Stimulated activated CD4-positive, alpha-beta T cell treated with anti-CD3 and anti-CD28 coated beads, Interleukin-15, amount 100 ng/mL, for 48 hours (primary cell): Measurements from ENCODE around the gene POR.

Source experiments
- DNase-seq, 2 donors: peaks; one replicate each; pipeline ENCODE4 v3.0.0-alpha.2; 2020; ENCODE audit warnings: low read depth in 2 of 2

Gene POR

DNA sequence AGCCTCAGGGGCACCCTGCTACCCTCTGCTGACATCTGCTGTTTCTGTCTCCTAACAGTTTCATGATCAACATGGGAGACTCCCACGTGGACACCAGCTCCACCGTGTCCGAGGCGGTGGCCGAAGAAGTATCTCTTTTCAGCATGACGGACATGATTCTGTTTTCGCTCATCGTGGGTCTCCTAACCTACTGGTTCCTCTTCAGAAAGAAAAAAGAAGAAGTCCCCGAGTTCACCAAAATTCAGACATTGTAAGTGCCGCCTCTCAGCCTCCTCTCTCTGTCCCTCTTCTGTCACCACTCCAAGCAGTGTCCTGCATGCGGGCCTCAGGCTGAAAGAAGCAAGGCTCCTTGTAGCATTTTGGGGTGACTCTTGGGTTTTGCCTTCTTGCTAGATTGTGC is 39.0 kb downstream of the POR start:
- no peak for DNase-seq

DNA sequence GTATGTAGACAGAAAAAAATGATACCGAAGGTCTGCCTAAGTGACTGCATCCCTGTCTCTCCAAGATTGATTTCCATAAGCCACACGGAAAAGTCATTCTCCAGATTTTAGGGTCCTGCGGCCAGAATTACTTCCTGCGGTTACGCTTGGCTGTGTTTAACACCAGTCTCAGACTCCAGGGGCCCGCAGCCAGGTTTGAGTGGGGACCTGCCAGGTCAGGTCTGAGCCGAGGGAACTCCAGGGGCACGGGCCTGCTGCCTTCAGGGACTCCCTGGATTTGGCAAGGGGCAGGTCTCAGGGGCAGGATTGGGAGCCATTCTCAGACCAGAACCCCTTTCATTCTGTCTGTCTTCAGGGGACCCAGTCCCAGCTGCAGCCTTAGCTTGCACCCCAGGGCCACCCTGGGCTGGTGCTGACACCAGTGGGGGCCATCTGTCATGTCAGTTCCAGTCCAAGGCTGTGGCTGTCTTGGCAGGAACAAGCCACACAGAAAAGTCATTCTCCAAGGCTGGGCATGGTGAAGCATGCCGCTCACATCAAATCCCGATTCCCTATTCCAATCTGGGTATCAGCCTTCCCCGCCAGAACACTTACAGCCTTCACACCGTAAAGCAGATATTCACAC is 40.5 kb downstream of the POR start:
- DNase-seq: no peak

DNA sequence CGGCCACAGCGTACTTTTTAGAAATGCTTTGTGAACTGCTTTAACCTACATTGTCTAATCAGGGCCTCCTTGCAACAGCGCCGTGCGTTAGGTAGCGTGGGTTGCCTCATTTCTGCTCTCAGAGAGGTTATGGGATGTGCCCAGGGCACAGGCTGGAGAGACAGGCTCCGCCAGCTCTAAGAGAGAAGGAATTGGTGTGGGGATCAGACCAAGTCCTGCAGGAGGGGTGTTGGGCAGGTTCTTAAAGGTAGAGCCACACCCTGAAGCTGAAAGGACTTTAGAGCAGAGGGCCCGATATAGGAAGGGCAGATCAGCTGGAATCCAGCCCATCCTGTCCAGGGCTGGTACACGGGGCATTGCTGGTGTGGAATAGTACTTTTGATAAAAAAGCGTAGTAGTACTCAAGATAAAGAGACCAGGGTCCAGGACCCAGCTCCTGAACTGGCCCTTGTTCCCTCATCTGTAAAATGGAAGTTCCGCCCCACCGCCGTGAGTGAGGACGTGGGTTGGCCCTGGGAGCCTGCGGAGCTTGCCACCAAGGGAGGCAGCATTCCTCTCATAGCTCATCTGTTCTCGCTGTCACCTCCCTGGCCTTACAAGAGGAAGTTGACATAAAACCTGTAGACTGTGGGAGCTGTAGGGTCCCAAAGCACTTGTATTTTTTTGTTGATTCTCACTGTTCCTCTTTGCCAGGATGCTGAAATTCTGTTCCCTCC is 42.2 kb downstream of the POR start:
- no peak for DNase-seq

DNA sequence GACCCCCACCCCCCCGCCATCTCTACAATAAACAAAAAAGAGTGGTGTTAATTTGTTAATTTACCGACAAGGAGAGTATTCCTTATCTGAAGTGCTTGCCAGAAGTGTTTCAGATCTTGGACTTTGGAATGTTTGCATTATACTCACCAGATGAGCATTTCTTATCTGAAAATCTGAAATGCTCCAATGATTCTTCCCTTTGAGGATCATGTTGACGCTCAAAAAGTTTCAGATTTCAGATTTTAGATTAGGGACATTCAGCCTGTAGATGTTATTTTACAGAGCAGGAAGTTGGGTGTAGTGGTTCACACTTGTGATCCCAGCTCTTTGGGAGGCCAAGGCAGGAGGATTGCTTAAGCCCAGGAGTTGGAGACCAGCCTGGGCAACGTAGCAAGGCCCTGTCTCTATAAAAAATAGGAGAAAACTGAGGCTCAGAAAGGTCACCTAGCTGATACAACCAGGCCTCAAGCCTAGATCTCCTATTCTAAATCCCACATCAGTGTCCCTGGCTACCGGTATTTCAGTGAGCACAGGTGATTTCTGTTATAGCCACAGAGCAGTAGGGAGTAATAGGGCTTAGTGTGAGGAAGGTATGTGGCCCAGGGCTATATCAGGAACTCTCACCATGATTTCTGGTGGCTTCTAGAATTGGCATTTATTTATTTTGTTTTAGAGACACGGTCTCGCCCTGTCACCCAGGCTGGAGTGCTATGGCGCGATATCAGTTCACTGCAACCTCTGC is 44.0 kb downstream of the POR start:
- no peak for DNase-seq

DNA sequence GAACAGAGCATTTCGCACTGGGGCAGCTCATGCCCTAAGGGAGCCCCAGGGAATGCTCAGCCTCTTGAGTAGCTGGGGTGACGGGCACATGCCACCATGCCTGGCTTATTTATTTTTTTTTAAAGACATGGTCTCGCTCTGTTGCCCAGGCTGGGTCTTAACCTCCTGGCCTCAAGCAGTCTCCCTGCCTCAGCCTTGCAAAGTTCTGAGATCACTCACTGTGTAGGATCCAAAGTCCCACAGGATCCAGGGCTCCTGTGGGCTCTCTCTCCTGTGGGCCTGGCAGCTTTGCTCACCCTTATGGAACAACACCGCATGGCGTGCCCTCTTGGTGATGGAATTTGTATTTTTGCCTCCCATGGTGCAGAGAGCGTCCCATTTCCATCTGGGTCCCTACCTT is 45.4 kb downstream of the POR start:
- DNase-seq: no peak

DNA sequence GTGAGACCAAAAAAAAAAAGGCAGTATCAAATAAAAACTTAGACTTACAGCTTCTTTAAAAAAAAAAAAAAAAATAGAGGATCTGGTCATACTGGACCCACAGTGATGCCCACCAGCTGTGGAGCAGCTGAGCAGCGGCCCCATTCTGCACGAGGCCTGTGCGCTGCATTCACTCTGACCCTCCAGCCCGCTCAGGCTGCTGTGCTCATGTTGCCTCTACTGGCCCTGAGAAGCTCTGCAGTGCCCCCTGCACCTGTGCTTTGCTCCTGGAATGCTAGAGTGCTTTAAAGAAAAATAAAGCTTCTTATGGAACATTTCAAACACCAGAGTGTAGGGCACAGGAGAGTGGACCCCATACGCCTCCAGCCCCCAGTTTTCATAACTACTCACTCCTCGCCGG is 46.3 kb downstream of the POR start:
- no peak for DNase-seq

DNA sequence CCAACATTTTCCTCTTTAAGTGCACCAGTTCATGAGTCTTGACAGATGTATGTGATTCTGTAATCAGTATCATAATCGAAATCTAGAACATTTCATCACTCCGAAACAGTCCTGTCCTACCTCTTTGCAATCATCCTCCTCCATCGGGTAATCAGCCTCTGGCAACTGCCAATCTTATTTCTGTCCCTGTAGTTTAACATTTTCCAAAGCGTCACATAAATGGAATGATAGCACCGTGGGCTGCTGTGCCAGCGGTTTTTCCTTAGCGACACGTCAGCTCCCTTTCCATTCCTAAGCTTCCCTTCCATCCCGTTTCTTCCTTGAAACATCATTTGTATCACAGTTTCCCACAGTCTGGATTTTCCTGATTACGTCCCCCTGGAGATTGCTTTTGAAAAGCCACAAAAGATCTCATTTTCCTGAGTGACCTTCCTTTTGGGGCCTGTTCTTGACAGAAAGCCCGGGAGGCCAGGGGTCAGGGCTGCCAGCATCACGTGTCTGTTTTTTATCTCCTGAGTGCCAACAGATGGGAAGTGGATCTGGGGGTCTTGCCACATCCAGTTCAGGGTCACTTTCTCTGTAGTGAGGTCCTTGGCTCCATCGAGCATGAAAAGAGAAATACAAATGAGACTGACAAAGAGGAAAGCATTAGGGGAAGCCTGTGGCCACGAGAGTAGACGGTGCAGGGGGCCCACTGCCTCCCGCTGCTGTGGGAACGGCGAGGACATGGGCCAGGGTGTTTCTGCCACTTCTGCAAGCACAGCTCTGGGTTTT is 47.8 kb downstream of the POR start:
- DNase-seq: no peak

DNA sequence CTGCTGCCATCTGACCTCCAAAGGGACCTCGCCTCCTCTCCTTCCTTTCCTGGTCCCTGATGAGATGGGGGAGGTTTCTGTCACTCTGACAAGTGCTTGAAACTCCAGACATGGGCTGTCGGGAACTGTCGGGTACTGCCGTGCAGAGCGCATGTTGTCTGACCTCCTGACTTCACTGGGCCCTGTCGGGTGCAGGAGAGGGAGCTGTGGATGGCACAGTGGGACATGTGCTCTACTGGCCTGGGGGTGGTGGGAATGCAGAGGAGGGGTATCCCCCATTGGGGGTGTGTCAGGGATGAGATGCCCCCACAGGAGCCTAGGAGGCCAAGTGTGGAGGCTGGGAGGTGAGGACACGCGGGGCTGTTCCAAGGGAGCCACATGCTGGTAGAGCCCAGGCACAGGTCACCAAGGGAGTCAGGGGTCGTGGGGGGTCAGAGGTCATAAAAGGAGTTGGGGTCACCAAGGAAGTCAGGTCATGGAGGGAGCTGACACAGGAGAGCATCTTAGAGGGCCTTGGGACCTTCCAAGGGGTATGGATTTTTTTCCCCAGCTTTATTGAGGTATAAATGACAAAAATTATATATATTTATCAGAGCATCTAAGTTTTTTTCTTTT is 48.5 kb downstream of the POR start:
- no peak for DNase-seq

DNA sequence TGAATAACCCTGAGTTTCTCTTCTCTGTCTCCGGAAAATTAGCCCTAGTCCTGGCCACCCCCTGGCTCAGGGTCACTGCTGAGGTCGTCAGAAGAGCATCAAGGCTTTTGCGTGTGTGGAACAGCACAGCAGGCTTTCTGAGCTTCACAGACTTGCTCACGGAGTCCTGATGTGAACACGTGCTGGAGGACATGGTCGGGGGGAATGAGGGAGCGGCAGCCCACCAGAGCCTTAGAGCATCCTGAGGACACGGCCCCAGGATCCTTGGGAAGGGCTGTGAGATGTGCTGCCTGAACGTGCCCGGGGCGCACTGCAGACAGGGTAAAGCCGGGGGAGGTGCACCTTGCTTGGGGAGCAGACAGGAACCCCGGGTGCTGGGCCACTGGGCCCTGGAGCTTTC is 50.7 kb downstream of the POR start:
- no peak for DNase-seq

DNA sequence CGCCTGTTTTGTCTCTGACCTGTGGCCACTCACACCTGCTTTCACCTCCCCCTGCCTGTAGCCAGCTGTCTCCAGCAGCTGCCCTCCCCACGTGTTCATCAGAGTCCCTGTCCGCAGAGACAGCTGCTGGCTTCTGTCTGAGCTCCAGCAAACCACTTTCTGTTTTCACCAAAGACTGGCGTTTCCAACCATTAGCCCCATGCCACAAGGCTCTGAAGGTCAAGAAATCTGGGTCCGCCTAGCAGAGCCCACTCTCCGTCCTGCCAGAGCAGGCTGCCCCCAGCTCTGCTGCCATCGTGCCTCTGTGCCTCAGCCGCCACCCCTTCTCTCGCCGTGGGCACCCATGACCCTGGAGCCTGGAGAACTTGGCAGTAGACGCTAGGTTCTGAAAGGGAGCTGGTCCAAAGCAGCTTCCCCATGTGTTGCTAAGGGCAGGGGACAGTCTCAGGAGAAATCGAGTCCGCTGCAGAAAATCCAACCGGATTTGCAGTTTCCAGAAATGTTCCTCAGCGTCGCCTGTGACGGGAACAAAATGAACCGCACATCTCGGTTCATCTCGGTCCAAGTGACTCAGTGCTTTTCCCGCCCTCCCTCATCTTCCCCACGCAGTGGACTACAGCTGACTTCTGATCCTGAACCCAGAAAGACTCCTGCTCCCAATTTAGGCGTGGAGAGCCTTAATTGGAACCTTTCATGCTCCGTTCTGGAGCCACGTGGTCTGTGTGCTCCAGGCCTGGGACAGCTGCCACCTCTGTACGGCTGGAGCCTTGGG is 51.4 kb downstream of the POR start:
- DNase-seq: no peak

DNA sequence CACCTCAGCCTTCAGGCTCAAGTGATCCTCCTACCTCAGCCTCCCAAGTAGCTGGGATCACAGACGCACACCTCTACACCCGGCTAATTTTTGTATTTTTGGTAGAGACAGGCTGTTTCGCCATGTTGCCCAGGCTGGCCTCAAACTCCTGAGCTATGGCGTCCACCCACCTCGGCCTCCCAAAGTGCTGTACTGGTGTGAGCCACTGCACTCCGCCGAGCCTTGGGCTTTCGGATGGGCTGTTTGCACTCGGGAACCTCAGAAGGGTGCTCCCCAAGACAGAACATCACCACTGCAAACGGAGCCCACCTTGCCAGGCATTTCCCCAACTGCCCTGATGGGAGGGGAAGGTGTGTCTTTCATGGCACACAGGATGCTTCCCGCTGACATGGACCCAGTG is 52.1 kb downstream of the POR start:
- no peak for DNase-seq

DNA sequence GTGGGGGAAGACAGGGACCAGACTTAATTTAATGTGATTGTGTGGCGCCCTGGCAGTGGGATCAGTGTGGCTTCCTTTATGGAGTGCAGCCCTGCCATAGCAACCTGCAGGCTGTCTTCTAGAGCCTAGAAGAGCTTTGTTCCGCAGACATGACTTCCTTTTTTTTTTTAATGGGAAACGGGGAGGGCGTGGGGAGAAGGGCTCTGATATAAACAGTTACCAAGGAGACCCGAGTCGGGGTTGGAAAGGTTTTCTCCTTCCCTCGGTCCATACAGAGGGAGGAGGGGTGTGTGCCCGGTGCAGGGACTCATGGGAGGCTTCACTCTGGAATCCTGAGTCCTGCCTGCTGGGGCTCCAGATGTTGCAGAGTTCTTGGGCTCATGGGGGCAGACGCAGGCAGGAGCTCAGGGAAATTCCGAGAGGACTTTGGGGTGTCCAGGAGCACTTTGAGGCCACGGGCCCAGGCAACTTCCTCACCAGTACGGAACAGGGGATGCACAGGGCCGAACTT is 52.6 kb downstream of the POR start:
- DNase-seq: no peak

DNA sequence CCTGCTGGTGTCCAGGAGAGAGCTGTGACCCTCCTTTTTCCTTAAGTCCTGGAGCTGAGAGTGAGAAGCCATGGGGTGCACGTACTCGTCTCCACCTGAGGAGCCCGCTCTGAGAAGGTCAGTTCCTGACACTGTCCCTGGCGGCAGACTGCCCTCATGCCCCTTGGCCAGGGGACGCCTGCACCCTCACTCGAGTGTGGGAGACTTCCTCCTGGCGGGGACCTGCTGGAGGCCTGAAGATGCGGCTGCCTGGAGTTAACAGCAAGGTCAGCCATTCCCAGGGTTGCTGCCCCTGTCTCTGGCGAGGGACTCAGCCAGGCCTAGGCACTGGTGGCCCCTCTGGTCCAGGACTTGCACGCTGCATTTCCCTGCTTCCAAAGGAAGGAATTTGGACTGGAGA is 53.1 kb downstream of the POR start:
- DNase-seq: no peak

DNA sequence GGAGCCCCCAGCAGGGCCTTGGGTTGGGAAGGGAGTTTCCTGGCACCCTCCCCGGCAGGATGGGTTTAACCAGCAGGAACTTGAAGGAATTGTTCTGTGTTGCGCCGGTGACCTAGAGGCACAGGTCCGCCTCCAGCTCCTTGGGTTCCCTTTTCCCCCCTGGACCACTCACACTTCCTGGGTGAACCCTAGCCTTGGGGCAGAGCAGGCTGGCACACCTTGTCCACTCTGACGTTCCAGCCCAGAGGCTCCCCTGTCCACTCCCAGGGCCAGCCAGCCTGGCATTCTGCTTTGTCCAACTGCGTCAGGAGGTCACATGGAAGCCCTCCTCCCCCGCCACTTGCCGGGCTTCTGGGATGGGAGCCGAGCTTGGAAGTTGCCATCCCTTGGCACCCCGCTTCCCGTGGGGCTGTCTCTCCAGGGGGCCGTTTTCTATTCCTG is 53.6 kb downstream of the POR start:
- DNase-seq: no peak

DNA sequence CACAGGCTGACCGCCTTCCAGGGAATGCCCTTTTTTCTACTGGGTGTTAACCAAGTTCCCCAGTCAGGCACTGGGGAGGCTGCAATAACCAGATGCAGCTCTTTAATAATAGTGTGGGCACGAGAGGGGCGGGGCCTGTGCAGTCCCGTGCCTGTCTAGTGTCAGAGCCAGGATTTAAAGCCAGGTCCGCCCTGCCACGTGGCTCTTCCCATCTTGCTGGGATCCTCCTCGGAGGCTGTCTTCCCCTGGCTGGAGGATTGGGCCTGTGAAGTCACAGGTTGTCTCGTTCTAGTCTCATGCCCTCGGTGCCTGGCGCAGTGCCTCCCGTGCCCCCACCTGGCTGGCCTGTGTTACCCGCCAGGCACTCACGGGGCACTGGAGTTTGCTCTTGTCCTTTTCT is 54.2 kb downstream of the POR start:
- DNase-seq: no peak

DNA sequence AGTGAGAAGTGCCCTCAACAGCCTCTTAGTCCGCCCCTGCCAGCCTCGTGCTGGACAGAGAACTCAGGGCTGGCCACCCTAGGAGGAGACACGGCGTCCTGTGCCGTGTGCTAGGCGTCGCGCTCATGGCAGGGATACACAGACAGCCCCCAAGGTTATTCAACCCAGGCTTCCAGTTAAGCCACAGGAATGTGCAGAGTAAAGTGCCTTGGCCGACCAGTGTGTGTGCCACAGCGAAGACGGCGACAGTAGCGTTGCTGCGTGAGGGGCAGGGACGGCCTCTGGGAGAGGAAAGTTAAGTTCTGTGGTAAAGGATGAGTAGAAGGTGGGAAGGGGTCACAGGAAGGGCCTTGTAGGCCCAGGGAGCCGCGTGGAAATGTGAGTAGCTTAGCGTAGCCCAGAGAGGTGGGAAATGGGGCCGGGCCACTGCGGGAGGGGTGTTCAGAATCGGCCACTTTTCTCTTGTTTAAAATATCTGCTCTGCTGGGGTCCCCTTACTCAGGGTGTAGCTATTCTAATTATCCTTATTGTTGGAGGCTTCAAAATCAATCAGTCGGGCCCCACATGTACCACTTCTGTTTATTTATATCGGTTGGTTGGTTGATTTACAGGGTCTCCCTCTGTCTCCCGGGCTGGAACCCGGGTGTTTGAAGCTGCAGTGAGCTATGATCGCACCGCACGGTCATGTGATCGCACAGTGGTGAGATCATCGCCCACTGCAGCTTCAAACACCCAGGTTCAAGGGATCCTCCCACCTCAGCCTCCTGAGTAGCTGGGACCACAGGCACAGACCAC is 54.9 kb downstream of the POR start:
- no peak for DNase-seq

DNA sequence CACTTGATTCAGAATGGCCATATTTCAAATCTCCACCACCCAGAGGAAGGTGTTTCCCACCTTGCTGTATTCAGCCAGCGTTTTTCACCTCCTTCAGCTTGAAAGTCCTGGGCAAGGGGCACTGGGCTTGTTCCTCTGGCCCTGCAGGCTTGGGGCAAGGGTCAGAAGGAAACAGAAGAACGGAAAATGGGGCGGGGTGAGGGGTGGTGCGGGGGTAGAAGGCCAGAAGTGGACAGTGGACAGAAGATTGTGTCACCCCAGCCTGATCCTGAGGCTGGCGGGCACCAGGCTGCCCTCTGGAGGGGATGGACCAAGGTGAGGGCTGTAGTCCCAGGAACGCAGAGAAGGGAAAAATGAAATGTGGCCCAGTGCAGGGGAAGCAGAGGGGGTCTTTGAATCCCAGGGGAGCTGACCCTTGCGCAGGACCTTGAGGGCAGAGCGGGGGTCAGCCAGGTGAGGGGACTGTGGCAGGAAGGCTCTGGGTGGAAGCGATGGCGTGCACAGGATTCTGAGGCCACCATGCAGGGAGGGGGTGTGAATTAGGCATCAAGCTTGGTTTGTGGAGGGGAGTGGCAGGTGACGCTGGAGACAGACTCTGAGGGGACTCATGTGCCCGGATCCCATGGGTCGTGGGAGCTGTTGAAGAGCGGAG is 56.5 kb downstream of the POR start:
- DNase-seq: no peak

DNA sequence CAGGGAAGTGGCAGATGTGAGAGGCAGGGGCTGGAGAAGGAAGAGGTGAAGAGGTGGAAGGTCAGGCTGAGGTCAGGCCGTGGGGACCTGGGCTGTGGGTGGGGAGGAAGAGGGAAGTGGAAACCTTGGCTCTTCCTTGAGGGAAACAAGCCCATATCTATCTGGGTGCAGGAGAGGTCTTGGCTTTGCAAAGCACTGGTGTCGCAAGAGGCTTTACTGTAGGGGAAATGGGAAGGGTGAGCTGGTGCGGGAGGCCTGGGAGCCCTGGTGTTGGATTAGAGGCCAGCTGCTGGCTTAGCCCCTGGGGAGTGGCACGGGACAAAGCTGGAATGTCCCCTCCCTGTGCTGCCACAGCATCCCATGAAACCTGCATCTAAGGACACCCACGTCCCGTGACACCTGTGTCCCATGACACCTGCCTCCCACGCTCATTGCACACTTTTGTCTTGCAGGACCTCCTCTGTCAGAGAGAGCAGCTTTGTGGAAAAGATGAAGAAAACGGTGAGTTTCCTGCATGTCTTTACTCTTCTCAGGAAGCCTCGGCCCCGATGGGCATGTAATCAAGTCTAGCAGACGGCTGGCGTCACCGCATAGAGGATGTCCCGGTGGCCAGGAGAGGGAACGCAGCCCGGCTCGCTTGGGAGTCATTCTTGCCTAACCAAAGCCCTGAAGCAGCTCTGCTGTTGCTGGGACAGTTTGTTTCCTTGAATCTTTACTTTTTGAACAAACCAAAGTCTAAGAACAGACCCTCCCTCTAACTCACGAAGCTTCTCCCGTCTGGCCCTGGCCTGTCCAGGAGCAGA is 57.2 kb downstream of the POR start:
- DNase-seq: no peak

DNA sequence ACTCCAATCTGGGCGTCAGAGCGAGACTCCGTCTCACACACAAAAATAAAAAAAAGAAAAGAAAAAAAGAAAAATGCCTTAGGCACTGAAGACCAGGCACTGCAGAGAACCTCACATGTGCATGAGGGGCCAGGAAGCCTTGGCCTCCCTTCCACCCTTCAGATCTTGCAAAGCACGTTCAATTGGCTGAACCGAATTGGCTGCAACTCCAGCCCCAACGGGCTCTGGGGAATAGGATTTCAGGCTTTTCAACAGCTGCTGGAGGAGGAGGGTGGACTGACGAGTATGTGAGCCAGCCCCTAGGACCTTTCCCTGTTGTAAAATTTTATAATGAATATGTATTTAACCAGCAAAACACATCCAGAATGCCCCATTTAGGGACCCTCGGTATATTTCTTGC is 62.8 kb downstream of the POR start:
- no peak for DNase-seq
